ENCODE data around the gene SCTR. TPM values are rescaled to one million over a fixed set of nuclear protein-coding genes. Genes with fewer than 3 reads are reported as not detected.
A peak's percentile ranks its signal among the peaks of the same experiment; 100 is the strongest.

SCTR gene
- total RNA-seq, 1 experiment from 2014 or later, result not detected

GRCh38 chr2:119402645-119403560, 121.4 kb downstream of the SCTR start:
- Mint-ChIP-seq H3K9me3 (peaks cover 3% of the 10 kb centered on the region; the same call in 1 of the 2 replicates), H3K27ac (no peak overlapping the region), H3K27me3 (ENCODE audit: low read depth) (no peaks in the 10 kb centered on the region), H3K36me3 (no peaks in the 10 kb centered on the region), H3K4me3 (no peak overlapping the region), H3K4me1 (peaks cover 9% of the 10 kb centered on the region)
- CTCF ChIA-PET, result interaction anchor here (16.3 kb wide), 1 partner anchor 73 kb away, joined by 145 read pairs; no protein-coding TSS in a partner anchor
- POLR2A ChIA-PET, result no interaction called here
- ATAC-seq, result no peak
- TF ChIP-seq GABPB1 (CRISPR knock-in tag; IDR thresholded peaks at IDR 0.05), result peak; percentile 52; the same call in 1 of the 2 replicates
- TF ChIP-seq ZNF317 (CRISPR knock-in tag; IDR thresholded peaks at IDR 0.05; ENCODE audit: borderline replicate concordance, low read depth), result no peak
- DNase-seq (ENCODE audit: low spot score), result no peak

GRCh38 chr2:119402106-119402505, 122.2 kb downstream of the SCTR start:
- ChIA-PET CTCF (interaction anchor here (16.3 kb wide), 1 partner anchor 74 kb away, joined by 145 read pairs; no protein-coding TSS in a partner anchor), POLR2A (no interaction called here)
- H3K4me1 Mint-ChIP-seq, result peaks cover 8% of the 10 kb centered on the region
- ATAC-seq, result no peak
- H3K4me3 Mint-ChIP-seq, result no peak overlapping the region
- no peak for DNase-seq (ENCODE audit: low spot score)
- H3K27me3 Mint-ChIP-seq (ENCODE audit: low read depth), result no peaks in the 10 kb centered on the region
- no peaks in the 10 kb centered on the region for H3K36me3 Mint-ChIP-seq
- no peak overlapping the region for H3K27ac Mint-ChIP-seq
- peaks cover 3% of the 10 kb centered on the region; the same call in 1 of the 2 replicates for H3K9me3 Mint-ChIP-seq
- TF ChIP-seq ZNF416 (CRISPR knock-in tag; IDR thresholded peaks at IDR 0.05), result no peak
- no peak for TF ChIP-seq ARID4B (CRISPR knock-in tag; IDR thresholded peaks at IDR 0.05; ENCODE audit: borderline replicate concordance)
- no peak for TF ChIP-seq ZNF138 (CRISPR knock-in tag; conservative IDR thresholded peaks at IDR 0.05)
- TF ChIP-seq, protein P1, sequence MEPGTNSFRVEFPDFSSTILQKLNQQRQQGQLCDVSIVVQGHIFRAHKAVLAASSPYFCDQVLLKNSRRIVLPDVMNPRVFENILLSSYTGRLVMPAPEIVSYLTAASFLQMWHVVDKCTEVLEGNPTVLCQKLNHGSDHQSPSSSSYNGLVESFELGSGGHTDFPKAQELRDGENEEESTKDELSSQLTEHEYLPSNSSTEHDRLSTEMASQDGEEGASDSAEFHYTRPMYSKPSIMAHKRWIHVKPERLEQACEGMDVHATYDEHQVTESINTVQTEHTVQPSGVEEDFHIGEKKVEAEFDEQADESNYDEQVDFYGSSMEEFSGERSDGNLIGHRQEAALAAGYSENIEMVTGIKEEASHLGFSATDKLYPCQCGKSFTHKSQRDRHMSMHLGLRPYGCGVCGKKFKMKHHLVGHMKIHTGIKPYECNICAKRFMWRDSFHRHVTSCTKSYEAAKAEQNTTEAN (CRISPR knock-in tag; IDR thresholded peaks at IDR 0.05), result no peak
- TF ChIP-seq FOXP1 (CRISPR knock-in tag; IDR thresholded peaks at IDR 0.05; ENCODE audit: borderline replicate concordance), result no peak
- no peak for TF ChIP-seq USF1 (CRISPR knock-in tag; IDR thresholded peaks at IDR 0.05)
- no peak for TF ChIP-seq TEAD1 (CRISPR knock-in tag; IDR thresholded peaks at IDR 0.05)
- TF ChIP-seq SMAD4 (CRISPR knock-in tag; IDR thresholded peaks at IDR 0.05), result no peak
- no peak for TF ChIP-seq ZNF121 (CRISPR knock-in tag; IDR thresholded peaks at IDR 0.05)
- no peak for TF ChIP-seq FOXJ3 (CRISPR knock-in tag; IDR thresholded peaks at IDR 0.05; ENCODE audit: borderline replicate concordance)
- TF ChIP-seq CTCF (IDR thresholded peaks at IDR 0.05), result no peak
- TF ChIP-seq STAT6 (CRISPR knock-in tag; conservative IDR thresholded peaks at IDR 0.05; ENCODE audit: low read depth), result no peak
- TF ChIP-seq ZNF232 (CRISPR knock-in tag; IDR thresholded peaks at IDR 0.05), result no peak
- no peak for TF ChIP-seq ZBTB21 (CRISPR knock-in tag; IDR thresholded peaks at IDR 0.05; ENCODE audit: borderline replicate concordance)
- TF ChIP-seq, protein P2, sequence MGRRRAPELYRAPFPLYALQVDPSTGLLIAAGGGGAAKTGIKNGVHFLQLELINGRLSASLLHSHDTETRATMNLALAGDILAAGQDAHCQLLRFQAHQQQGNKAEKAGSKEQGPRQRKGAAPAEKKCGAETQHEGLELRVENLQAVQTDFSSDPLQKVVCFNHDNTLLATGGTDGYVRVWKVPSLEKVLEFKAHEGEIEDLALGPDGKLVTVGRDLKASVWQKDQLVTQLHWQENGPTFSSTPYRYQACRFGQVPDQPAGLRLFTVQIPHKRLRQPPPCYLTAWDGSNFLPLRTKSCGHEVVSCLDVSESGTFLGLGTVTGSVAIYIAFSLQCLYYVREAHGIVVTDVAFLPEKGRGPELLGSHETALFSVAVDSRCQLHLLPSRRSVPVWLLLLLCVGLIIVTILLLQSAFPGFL (CRISPR knock-in tag; IDR thresholded peaks at IDR 0.05; ENCODE audit: borderline replicate concordance), result no peak
- TF ChIP-seq ZNF396 (CRISPR knock-in tag; IDR thresholded peaks at IDR 0.05; ENCODE audit: borderline replicate concordance), result no peak
- no peak for TF ChIP-seq TCF7 (CRISPR knock-in tag; IDR thresholded peaks at IDR 0.05; ENCODE audit: low read depth)
